Cardiac septum (tissue), 1 donor: ENCODE data around the gene SMC1A. TPM values are rescaled to one million over a fixed set of nuclear protein-coding genes. Genes with fewer than 3 reads are reported as not detected.
"Not testable (repeated sequence)": the region's sequence is repeated elsewhere in the genome, so short reads cannot be mapped to it uniquely, and the experiment has no call there.

Experiments used
- DNase-seq: peaks from one replicate; pipeline ENCODE4 v3.0.0-alpha.2; 2020; ENCODE audit warnings: low spot score
- intact Hi-C: fragments of 100-400 bp; cut with DNase I; formaldehyde crosslinking; loops from one replicate; pipeline ENCODE4 v1.14.0; 2022
- long read RNA-seq: library from polyadenylated mRNA; unstranded; transcript quantifications from one replicate; pipeline ENCODE4 v2.0.0, GENCODE V29; 2021
- total RNA-seq: library from RNA; stranded (reverse); fragmentation: NEBNext Ultra II Directional; extraction: Animal tissue kit (Norgen Biotek cat#: 25700); gene quantifications from one replicate; pipeline ENCODE4 v1.2.1, GENCODE V29; 2021
- donor health status: DM: no; HTN: no; CAD: no.

SMC1A gene
- 50.8 TPM for total RNA-seq
- long read RNA-seq, full-length matches to known transcripts: 9 of 42 reads
- long read RNA-seq, partial matches to known transcripts: 30 of 42 reads
- long read RNA-seq, other reads (novel, unspliced or antisense): 3 of 42 reads

DNA sequence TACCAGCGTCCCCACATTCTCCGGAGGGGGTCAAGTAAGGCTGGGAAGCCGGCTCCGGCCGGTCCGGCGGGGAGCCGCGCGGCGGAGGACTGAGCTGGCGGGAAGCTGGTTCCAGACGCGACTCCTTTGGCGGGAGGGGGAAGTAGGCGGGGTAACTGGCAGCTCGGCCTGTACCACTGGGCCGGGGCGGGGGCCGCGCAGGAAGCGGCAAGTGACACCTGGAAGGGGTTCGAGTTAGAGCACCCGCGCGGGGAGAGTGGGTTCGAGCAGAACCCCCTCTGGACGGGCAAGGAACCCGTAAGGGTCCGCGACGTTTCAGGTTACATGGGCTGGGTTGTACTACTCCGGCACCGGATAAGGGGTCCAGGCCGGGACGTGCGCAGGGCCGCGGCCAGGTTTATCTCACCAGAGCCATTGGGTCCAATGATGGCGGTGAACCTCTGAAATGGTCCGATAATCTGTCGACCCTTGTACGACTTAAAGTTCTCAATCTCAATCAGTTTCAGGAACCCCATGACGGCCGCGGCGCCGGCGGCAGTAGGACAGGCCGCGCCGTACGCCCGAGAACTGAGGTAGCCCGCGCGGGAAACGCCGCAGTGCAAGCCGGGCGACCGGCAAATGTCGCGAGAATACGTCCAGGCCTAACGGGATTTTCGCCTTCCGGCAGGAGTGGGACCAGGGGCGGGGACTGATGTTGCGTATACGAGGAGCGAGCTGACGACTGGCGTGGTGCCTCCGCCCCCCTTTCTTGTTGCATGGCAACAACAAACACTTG, at the start of gene SMC1A:
SMC1A (minus strand) TSS at position 569 of the 775 bp plus-strand sequence; CDS start at position 515, 54 bp downstream.
- intact Hi-C loops: loop anchor here (5.0 kb wide), 1 partner anchor 195 kb away; the partner anchor contains the start of gene KDM5C
- peak; percentile 99 for DNase-seq

- DNase-seq: no peak
- intact Hi-C loops: no loop called here
Measured at GRCh38 chrX:53471346-53471745, 48.9 kb upstream of the SMC1A start.

GRCh38 chrX:53468659-53469058, 46.2 kb upstream of the SMC1A start:
- DNase-seq, intact Hi-C loops: not testable (repeated sequence)

GRCh38 chrX:53458082-53458481, 35.6 kb upstream of the SMC1A start:
- DNase-seq: no peak

GRCh38 chrX:53456254-53456653, 33.8 kb upstream of the SMC1A start:
- DNase-seq: no peak
- intact Hi-C loops: no loop called here

More at GRCh38 chrX:53458082-53458481, 35.6 kb upstream of the SMC1A start:
- intact Hi-C loops: no loop called here

- intact Hi-C loops: no loop called here
- DNase-seq: peak; percentile 17
Measured at GRCh38 chrX:53452812-53453211, 30.4 kb upstream of the SMC1A start.

DNA sequence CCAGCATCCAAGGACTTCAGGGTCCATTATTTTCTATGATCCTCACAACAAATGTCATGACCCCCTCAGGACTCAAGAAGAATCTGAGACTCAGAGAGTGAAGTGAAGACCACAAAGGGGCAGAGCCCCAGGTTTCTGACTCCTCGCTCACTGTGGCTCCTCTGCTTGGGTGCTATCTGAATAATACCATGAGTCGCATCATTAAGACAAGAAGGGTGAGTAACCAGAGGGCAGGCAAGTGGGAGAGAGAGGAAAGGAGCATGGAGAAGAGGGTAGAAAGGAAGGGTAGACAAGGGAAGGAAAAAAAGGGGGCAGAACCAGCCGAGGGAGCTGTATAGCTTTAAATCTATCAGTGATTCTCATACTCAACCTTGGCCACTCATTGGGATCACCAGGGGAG, 27.2 kb upstream of the SMC1A start:
- intact Hi-C loops: no loop called here
- DNase-seq: no peak

DNA sequence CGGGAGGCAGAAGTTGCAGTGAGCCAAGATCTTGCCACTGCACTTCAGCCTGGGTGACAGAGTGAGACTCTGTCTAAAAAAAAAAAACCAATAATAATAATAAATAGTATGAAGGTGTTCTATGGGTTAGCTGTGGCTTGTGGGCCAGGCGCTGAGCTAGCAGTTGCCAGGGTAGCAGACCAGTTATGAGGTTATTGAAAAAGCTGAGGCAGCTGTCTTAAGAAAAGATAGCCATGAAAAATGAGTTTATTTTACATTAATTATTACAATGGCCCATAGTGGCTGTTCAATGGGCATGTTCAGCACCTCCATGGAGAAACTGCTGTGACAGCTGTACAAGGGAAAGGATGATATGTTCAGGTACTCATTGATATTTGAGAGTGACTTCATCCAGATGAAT, 25.0 kb upstream of the SMC1A start:
- intact Hi-C loops: no loop called here

GRCh38 chrX:53445977-53446376, 23.5 kb upstream of the SMC1A start:
- intact Hi-C loops: no loop called here

More for the DNA sequence above, 25.0 kb upstream of the SMC1A start:
- DNase-seq: no peak

GRCh38 chrX:53442322-53442631, 19.8 kb upstream of the SMC1A start:
- intact Hi-C loops: no loop called here
- no peak for DNase-seq

More at GRCh38 chrX:53445977-53446376, 23.5 kb upstream of the SMC1A start:
- DNase-seq: no peak

- DNase-seq: peak; percentile 89
- intact Hi-C loops: no loop called here
Measured at GRCh38 chrX:53441531-53442321, 19.3 kb upstream of the SMC1A start.

DNA sequence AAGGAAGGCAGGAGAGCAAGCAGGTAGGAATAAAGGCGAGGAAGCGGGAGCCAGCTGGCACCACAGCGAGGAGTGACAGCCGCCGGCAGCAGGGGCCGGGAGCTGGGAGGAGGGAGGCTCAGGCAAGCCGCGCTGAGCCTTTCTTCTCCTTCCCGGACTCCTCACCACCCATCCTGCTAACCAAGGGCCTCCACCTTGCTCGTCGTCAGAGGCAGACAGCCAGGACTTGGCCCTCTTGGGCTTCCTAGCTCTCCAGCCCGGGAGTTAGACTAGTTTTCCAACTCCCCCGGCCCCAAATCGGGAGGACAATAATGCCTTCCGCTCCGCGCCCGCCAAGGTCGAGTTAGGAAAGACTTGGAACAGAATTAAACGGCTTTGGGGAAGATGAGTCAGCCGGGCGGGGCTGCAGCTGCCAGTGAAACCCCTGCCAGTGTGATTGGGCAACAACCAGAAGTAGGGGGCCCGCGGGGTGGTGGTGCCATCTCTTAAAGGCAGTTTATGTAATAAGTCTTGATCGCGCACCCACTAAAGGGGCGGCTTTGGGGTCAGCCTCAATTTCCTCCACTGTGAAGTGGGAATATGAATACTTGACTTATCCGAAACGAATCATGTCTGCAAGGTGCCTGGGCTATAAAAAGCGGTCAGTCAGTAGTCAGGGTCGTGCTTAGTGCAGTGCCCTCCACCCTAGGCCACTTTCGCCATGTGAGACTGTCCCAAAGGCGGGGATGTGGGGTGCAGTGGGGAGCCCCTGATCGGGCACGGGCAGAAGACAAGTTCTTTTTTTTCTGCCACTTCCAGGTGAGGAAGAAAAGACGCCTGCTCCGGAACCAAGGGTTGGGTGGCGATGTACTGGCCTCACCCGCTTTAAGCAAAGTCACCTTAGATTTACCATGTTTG, 18.4 kb upstream of the SMC1A start:
- intact Hi-C loops: no loop called here

GRCh38 chrX:53440101-53440500, 17.6 kb upstream of the SMC1A start:
- intact Hi-C loops: no loop called here
- DNase-seq: no peak

More for the DNA sequence above, 18.4 kb upstream of the SMC1A start:
- DNase-seq: peak; percentile 81

GRCh38 chrX:53438832-53439230, 16.4 kb upstream of the SMC1A start:
- intact Hi-C loops: loop anchor here (10.0 kb wide), 1 partner anchor 154 kb away; the partner anchor contains the start of gene IQSEC2
- DNase-seq: no peak

DNA sequence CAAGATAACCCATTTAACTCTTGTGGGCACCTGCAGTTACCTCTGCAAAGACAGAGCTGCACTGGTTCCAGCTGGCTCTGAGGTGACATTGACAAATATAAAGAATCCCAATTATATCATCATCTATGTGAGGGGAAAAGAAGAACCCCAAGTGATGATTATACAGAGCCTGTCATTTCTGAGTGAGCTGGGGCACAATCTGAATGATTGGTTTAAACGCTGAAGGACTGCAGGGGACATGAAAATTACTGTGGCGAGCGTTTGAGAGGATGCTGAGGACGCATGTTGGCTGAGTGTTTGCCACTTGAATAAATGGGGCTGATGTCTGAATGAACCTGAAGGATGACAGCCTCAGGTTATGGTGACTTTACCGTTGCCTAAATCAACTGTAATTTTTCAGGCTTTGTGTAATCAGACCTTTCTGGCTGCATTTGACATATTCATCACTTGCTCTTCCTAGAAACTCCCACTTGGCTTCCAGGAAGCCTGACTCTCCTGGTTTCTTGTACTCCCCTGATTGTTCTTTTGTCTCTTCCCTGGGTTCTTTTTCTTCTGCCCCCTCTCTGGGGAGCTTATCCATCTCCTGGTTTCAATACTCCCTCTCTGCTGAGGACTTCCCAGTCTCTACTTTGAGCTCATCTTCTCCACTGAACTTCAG, 15.8 kb upstream of the SMC1A start:
- no peak for DNase-seq
- intact Hi-C loops: loop anchor here (10.0 kb wide), 1 partner anchor 154 kb away; the partner anchor contains the start of gene IQSEC2

DNA sequence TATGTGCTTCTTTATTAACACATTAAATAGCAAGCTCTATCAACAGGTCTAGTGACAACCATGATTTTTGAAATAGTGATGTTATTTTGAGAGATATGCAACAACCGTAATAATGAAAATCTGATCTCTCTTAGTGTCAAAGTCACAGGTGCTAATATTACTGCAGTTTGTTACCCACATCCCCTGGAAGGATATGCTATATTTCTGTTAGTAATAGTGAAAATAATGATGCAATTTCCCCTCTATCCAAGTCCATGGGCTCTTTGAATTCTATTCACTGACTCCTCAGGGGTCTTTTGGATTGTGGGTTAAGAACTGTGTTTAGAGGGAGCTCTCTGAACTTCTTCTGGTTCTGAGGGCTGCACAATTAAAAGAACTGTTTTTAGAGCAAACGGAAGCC, 14.8 kb upstream of the SMC1A start:
- intact Hi-C loops: loop anchor here (2.0 to 10.0 kb wide), 2 partner anchors 120 to 152 kb away; partner anchors contain the start of gene IQSEC2
- no peak for DNase-seq

GRCh38 chrX:53435997-53436396, 13.5 kb upstream of the SMC1A start:
- no peak for DNase-seq
- intact Hi-C loops: loop anchor here (2.0 to 10.0 kb wide), 2 partner anchors 119 to 151 kb away; partner anchors contain the start of gene IQSEC2
